Lower lobe of right lung (tissue), 2 donors: ENCODE data around the gene ADAMTS17. TPM values are rescaled to one million over a fixed set of nuclear protein-coding genes. Genes with fewer than 3 reads are reported as not detected.

Experiments used
- ATAC-seq, 2 donors: fragments of 200-7000 bp; cut with Tn5 transposase; one replicate each; pipeline ENCODE4 v1.9.1; 2020 to 2022; ENCODE audit warnings: mild to moderate bottlenecking in 2 of 2, moderate library complexity in 2 of 2
- DNase-seq: peaks from one replicate; pipeline ENCODE4 v3.0.0-alpha.2; 2020
- H3K27ac ChIP-seq: fragments of 200-600 bp; one replicate; pipeline ENCODE4 v1.8.0; 2022
- H3K27me3 ChIP-seq: fragments of 200-600 bp; one replicate; pipeline ENCODE4 v1.8.0; 2022; ENCODE audit warnings: low read depth
- H3K36me3 ChIP-seq: fragments of 200-600 bp; one replicate; pipeline ENCODE4 v1.8.0; 2022; ENCODE audit warnings: mild to moderate bottlenecking
- H3K4me1 ChIP-seq: fragments of 200-600 bp; one replicate; pipeline ENCODE4 v1.8.0; 2022
- H3K4me3 ChIP-seq: fragments of 200-600 bp; one replicate; pipeline ENCODE4 v1.8.0; 2022; ENCODE audit warnings: mild to moderate bottlenecking
- H3K9me3 ChIP-seq: fragments of 200-600 bp; one replicate; pipeline ENCODE4 v1.8.0; 2022
- CTCF ChIP-seq: fragments of 200-600 bp; IDR thresholded peaks from one replicate; pipeline ENCODE4 v1.8.0; 2022; ENCODE audit warnings: antibody characterized with exemption, mild to moderate bottlenecking
- intact Hi-C: fragments of 100-400 bp; cut with DNase I; formaldehyde crosslinking; loops from one replicate; pipeline ENCODE4 v1.11.0; 2022
- total RNA-seq: library from RNA; stranded (reverse); fragmentation: NEBNext Ultra II Directional; extraction: Animal tissue kit (Norgen Biotek cat#: 25700); gene quantifications from one replicate; pipeline ENCODE4 v1.2.1, GENCODE V29; 2021
- donor health status: DM: no; HTN: yes; CAD: no; lungs with severe emphysema.

Gene ADAMTS17
- total RNA-seq, 1 donor from 2014 or later = 3.0 TPM

GRCh38 chr15:100193277-100193860 lies 148.4 kb downstream of the ADAMTS17 start:
- TF ChIP-seq CTCF = no peak
- H3K27me3 ChIP-seq = no peaks in the 10 kb centered on the region
- DNase-seq (no peak), ATAC-seq (no peak)
- no peaks in the 10 kb centered on the region for H3K4me1 ChIP-seq
- no peaks in the 10 kb centered on the region for H3K36me3 ChIP-seq
- no peaks in the 10 kb centered on the region for H3K9me3 ChIP-seq
- intact Hi-C loops = no loop called here
- H3K27ac ChIP-seq = no peak overlapping the region
- H3K4me3 ChIP-seq = no peak overlapping the region

- H3K9me3 ChIP-seq = no peaks in the 10 kb centered on the region
- no peaks in the 10 kb centered on the region for H3K36me3 ChIP-seq
- H3K4me3 ChIP-seq = no peak overlapping the region
- TF ChIP-seq CTCF = no peak
- no peak overlapping the region for H3K27ac ChIP-seq
- intact Hi-C loops = no loop called here
- ATAC-seq = no peak
- H3K4me1 ChIP-seq = no peaks in the 10 kb centered on the region
- DNase-seq = no peak
- no peaks in the 10 kb centered on the region for H3K27me3 ChIP-seq
These were observed 149.4 kb downstream of the ADAMTS17 start for GRCh38 chr15:100192097-100193080.

- no peak overlapping the region for H3K4me3 ChIP-seq
- no peak for TF ChIP-seq CTCF
- H3K27ac ChIP-seq = no peak overlapping the region
- no peaks in the 10 kb centered on the region for H3K36me3 ChIP-seq
- ATAC-seq (no peak), DNase-seq (no peak)
- no peaks in the 10 kb centered on the region for H3K4me1 ChIP-seq
- no peaks in the 10 kb centered on the region for H3K9me3 ChIP-seq
- intact Hi-C loops = no loop called here
- H3K27me3 ChIP-seq = no peaks in the 10 kb centered on the region
These were observed 150.6 kb downstream of the ADAMTS17 start for GRCh38 chr15:100191161-100191560.

- ATAC-seq = no peak
- no peaks in the 10 kb centered on the region for H3K4me1 ChIP-seq
- intact Hi-C loops = no loop called here
- H3K27ac ChIP-seq = no peak overlapping the region
- H3K9me3 ChIP-seq = no peaks in the 10 kb centered on the region
- H3K4me3 ChIP-seq = no peak overlapping the region
- no peaks in the 10 kb centered on the region for H3K27me3 ChIP-seq
- H3K36me3 ChIP-seq = no peaks in the 10 kb centered on the region
- no peak for DNase-seq
- TF ChIP-seq CTCF = no peak
These were observed 151.1 kb downstream of the ADAMTS17 start for GRCh38 chr15:100190675-100191074.

- Histone ChIP-seq H3K27me3 (no peaks in the 10 kb centered on the region), H3K4me1 (no peaks in the 10 kb centered on the region), H3K36me3 (no peaks in the 10 kb centered on the region), H3K27ac (no peak overlapping the region), H3K9me3 (no peaks in the 10 kb centered on the region), H3K4me3 (no peak overlapping the region)
- intact Hi-C loops = no loop called here
- no peak for TF ChIP-seq CTCF
- no peak for ATAC-seq
- DNase-seq = no peak
These were observed 151.9 kb downstream of the ADAMTS17 start for GRCh38 chr15:100189849-100190248.
